ENCODE measurements around the gene SNRPN.

The SNRPN gene

DNA sequence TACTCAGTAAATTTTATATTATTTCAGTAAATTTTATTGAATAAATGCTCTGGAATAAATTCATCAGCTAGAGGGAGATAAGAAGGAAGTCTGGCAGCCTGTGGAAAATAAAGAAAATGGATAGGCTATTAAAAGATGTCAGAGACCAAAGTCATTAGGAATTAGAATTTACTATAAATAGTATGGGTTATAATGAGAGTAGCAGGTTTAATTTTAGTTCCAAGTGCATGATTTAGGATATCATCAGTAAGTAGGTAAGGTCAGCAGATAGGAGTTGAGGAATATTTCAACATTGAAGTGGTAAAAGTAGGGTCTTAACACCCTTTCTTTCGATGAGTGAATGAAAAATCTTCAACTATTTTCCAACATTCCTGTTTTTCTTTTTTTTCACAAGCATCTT lies 64.6 kb downstream of the SNRPN start:
- Histone ChIP-seq H3K27me3 (replicated peaks; ENCODE audit: insufficient read depth, low read length) (no peaks in the 10 kb centered on the region), H3K9ac (ENCODE audit: low read length) (no peak overlapping the region), H3K9me2 (replicated peaks; ENCODE audit: insufficient read depth, low read length) (no peaks in the 10 kb centered on the region), H2AFZ (ENCODE audit: low read length) (no peak overlapping the region), H3K36me3 (replicated peaks; ENCODE audit: insufficient read depth, low read length) (no peaks in the 10 kb centered on the region), H3K79me2 (ENCODE audit: low read length) (no peaks in the 10 kb centered on the region), H3K4me1 (ENCODE audit: low read length) (no peaks in the 10 kb centered on the region), H3K4me3 (ENCODE audit: low read length) (no peak overlapping the region), H3K4me2 (ENCODE audit: low read depth, low read length) (no peak overlapping the region), H3K9me3 (replicated peaks; ENCODE audit: insufficient read depth, low read length) (no peaks in the 10 kb centered on the region), H3F3A (ENCODE audit: insufficient read depth, low read length) (no peaks in the 10 kb centered on the region), H3K27ac (ENCODE audit: low read length) (no peak overlapping the region), H4K20me1 (ENCODE audit: insufficient read depth, low read length) (no peaks in the 10 kb centered on the region)
- TF ChIP-seq, protein P1, sequence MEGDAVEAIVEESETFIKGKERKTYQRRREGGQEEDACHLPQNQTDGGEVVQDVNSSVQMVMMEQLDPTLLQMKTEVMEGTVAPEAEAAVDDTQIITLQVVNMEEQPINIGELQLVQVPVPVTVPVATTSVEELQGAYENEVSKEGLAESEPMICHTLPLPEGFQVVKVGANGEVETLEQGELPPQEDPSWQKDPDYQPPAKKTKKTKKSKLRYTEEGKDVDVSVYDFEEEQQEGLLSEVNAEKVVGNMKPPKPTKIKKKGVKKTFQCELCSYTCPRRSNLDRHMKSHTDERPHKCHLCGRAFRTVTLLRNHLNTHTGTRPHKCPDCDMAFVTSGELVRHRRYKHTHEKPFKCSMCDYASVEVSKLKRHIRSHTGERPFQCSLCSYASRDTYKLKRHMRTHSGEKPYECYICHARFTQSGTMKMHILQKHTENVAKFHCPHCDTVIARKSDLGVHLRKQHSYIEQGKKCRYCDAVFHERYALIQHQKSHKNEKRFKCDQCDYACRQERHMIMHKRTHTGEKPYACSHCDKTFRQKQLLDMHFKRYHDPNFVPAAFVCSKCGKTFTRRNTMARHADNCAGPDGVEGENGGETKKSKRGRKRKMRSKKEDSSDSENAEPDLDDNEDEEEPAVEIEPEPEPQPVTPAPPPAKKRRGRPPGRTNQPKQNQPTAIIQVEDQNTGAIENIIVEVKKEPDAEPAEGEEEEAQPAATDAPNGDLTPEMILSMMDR (IDR thresholded peaks at IDR 0.05; ENCODE audit: low read length): no peak
- TF ChIP-seq EZH2 (optimal IDR thresholded peaks at IDR 0.05; ENCODE audit: low read depth, low read length): no peak
- no peak for TF ChIP-seq EZH2phosphoT487 (IDR thresholded peaks at IDR 0.05; ENCODE audit: low read length)
- no peak for DNase-seq

DNA sequence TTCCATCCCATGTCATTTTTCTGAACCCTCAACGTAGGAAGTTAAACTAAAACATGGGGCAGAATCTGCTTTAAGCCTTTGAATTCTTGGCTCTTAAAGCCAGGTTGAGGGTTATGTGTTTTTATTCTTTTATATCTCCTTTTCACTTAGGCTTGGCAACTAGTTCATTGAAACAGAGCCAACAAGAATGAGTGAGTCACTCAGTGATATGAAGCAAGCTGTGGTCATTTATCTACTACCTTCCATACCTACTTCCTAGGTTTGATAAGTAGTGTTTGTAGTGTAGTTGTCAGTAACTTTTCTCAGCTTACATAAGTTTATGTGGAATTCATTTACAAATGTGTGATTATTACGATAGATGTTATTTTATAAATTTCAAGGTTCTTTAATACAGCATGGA lies 67.4 kb downstream of the SNRPN start:
- H3K9me2 ChIP-seq (replicated peaks; ENCODE audit: insufficient read depth, low read length): no peaks in the 10 kb centered on the region
- H3K4me2 ChIP-seq (ENCODE audit: low read depth, low read length): no peak overlapping the region
- no peak for DNase-seq
- no peak overlapping the region for H3K27ac ChIP-seq (ENCODE audit: low read length)
- H3K4me1 ChIP-seq (ENCODE audit: low read length): no peaks in the 10 kb centered on the region
- H3K9ac ChIP-seq (ENCODE audit: low read length): no peak overlapping the region
- no peaks in the 10 kb centered on the region for H3K36me3 ChIP-seq (replicated peaks; ENCODE audit: insufficient read depth, low read length)
- H2AFZ ChIP-seq (ENCODE audit: low read length): no peak overlapping the region
- H3K79me2 ChIP-seq (ENCODE audit: low read length): no peaks in the 10 kb centered on the region
- H3K9me3 ChIP-seq (replicated peaks; ENCODE audit: insufficient read depth, low read length): no peaks in the 10 kb centered on the region
- no peaks in the 10 kb centered on the region for H4K20me1 ChIP-seq (ENCODE audit: insufficient read depth, low read length)
- no peaks in the 10 kb centered on the region for H3F3A ChIP-seq (ENCODE audit: insufficient read depth, low read length)
- H3K27me3 ChIP-seq (replicated peaks; ENCODE audit: insufficient read depth, low read length): no peaks in the 10 kb centered on the region
- H3K4me3 ChIP-seq (ENCODE audit: low read length): no peak overlapping the region
- TF ChIP-seq EZH2phosphoT487 (IDR thresholded peaks at IDR 0.05; ENCODE audit: low read length) (no peak), EZH2 (optimal IDR thresholded peaks at IDR 0.05; ENCODE audit: low read depth, low read length) (no peak)
- TF ChIP-seq, protein P1 (IDR thresholded peaks at IDR 0.05; ENCODE audit: low read length): no peak

Data from MM.1S (cell line).